Measurements from ENCODE around the gene HACD2.
A peak's percentile ranks its signal among the peaks of the same experiment; 100 is the strongest.

HACD2 gene

DNA sequence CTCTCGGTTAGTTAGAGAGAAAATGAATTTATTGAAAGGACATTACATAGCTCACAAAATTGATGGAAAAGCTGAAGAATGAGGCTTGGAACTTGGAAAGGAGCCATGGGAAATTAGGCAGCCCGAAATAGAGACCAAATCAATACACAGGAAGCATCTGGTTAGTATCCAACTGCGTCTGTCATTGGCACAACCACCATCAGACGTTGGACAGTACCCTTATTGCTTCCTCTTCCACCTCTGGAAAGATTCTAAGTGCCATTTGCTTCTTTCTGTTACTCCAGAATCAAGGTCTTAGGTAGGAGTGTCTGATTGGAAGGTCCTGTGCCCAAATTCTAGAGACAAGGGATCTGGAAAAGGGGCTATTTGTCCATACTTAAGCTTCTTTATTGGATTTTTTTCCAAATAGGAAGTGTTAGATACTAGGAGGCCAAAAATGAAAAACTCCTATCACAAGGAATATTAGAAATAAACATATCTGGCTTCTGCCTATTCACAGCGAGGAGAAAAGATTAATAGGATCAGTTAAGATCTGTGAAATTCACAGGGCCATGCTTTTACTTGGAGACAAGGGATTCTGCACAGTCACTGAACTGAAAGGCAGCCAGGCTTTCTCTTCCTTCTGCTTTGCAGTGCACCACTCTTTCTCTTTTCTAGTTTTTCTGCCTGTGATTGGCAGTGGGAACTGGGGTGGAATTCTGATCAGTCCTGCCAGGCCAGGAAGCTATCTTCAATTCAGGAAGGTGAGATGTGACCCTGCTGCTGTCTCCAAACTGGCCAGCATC is 10.7 kb upstream of the HACD2 start:
- no peaks in the 10 kb centered on the region for H3K27me3 ChIP-seq (replicated peaks; ENCODE audit: control insufficient read depth, insufficient read depth, low read length, poor library complexity, severe bottlenecking)
- no peak overlapping the region for H3K27ac ChIP-seq (ENCODE audit: insufficient read depth, low read length, poor library complexity, severe bottlenecking)
- H3K4me3 ChIP-seq (ENCODE audit: insufficient read depth, low read depth, low read length, poor library complexity, severe bottlenecking): no peak overlapping the region
- peaks cover 4% of the 10 kb centered on the region for H3K9me3 ChIP-seq (ENCODE audit: control insufficient read depth, low read length)
- no peaks in the 10 kb centered on the region for H3K4me1 ChIP-seq (ENCODE audit: control insufficient read depth, insufficient read depth, low read length, poor library complexity, severe bottlenecking)
- no peak for DNase-seq
- H3K36me3 ChIP-seq (ENCODE audit: control insufficient read depth, insufficient read depth, low read length): peaks cover 3% of the 10 kb centered on the region

DNA sequence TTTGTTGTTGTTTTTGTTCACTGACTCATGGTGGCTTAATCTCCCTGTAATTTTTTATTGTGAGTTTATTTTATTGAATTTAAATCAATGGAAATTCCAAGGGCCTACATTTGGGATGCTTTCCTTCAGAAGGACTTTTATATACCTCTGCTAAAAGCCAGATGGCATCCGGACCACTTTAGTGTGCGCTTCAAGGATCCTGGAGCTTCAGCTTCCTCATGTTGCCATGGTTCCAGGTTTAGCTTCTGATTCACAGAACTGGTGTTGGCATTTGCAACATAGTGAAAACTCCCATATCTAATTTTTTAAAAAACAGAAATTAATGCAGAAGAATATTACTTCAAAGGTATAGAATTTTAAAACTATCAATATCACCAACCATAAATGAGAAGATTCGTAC is 8.5 kb upstream of the HACD2 start:
- no peak for DNase-seq
- no peak overlapping the region for H3K27ac ChIP-seq (ENCODE audit: insufficient read depth, low read length, poor library complexity, severe bottlenecking)
- no peak overlapping the region for H3K4me3 ChIP-seq (ENCODE audit: insufficient read depth, low read depth, low read length, poor library complexity, severe bottlenecking)
- H3K4me1 ChIP-seq (ENCODE audit: control insufficient read depth, insufficient read depth, low read length, poor library complexity, severe bottlenecking): no peaks in the 10 kb centered on the region
- H3K9me3 ChIP-seq (ENCODE audit: control insufficient read depth, low read length): peaks cover 6% of the 10 kb centered on the region
- no peaks in the 10 kb centered on the region for H3K27me3 ChIP-seq (replicated peaks; ENCODE audit: control insufficient read depth, insufficient read depth, low read length, poor library complexity, severe bottlenecking)
- H3K36me3 ChIP-seq (ENCODE audit: control insufficient read depth, insufficient read depth, low read length): peaks cover 3% of the 10 kb centered on the region

DNA sequence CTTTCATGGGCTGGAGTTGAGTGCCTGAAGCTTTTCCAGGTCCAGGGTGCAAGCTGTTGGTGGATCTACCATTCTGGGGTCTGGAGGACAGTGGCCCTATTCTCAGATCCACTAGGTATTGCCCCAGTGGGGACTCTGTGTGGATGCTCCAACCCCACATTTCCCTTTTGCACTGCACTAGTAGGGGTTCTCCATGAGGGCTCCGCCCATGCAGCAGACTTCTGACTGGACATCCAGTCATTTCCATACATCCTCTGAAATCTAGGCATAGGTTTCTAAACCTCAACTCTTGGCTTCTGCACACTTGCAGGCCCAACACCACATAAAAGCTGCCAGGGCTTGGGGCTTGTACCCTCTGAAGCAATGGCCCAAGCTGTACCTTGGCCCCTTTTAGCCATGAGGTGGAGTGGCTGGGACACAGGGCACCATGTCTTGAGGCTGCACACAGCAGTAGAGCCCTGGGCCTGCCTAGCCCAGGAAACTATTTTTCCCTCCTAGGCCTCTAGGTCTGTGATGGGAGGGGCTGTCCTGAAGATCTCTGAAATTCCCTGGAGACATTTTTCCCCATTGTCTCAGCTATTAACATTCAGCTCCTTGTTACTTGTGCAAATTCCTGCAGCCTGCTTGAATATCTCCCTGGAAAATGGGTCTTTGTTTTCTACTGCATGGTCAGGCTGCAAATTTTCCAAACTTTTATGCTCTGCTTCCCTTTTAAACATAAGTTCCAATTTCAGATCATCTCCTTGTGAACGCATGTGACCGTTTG is 6.0 kb upstream of the HACD2 start:
- DNase-seq: no peak
- Histone ChIP-seq H3K4me1 (ENCODE audit: control insufficient read depth, insufficient read depth, low read length, poor library complexity, severe bottlenecking) (no peaks in the 10 kb centered on the region), H3K4me3 (ENCODE audit: insufficient read depth, low read depth, low read length, poor library complexity, severe bottlenecking) (no peak overlapping the region), H3K36me3 (ENCODE audit: control insufficient read depth, insufficient read depth, low read length) (peaks cover 3% of the 10 kb centered on the region), H3K9me3 (ENCODE audit: control insufficient read depth, low read length) (peaks cover 6% of the 10 kb centered on the region), H3K27me3 (replicated peaks; ENCODE audit: control insufficient read depth, insufficient read depth, low read length, poor library complexity, severe bottlenecking) (no peaks in the 10 kb centered on the region), H3K27ac (ENCODE audit: insufficient read depth, low read length, poor library complexity, severe bottlenecking) (no peak overlapping the region)

GRCh38 chr3:123587401-123587800 is 2.5 kb upstream of the HACD2 start:
- no peak for DNase-seq
- Histone ChIP-seq H3K4me1 (ENCODE audit: control insufficient read depth, insufficient read depth, low read length, poor library complexity, severe bottlenecking) (peaks cover 6% of the 10 kb centered on the region), H3K27ac (ENCODE audit: insufficient read depth, low read length, poor library complexity, severe bottlenecking) (no peak overlapping the region), H3K36me3 (ENCODE audit: control insufficient read depth, insufficient read depth, low read length) (peaks cover 3% of the 10 kb centered on the region), H3K9me3 (ENCODE audit: control insufficient read depth, low read length) (peaks cover 6% of the 10 kb centered on the region), H3K27me3 (replicated peaks; ENCODE audit: control insufficient read depth, insufficient read depth, low read length, poor library complexity, severe bottlenecking) (no peaks in the 10 kb centered on the region), H3K4me3 (ENCODE audit: insufficient read depth, low read depth, low read length, poor library complexity, severe bottlenecking) (no peak overlapping the region)

DNA sequence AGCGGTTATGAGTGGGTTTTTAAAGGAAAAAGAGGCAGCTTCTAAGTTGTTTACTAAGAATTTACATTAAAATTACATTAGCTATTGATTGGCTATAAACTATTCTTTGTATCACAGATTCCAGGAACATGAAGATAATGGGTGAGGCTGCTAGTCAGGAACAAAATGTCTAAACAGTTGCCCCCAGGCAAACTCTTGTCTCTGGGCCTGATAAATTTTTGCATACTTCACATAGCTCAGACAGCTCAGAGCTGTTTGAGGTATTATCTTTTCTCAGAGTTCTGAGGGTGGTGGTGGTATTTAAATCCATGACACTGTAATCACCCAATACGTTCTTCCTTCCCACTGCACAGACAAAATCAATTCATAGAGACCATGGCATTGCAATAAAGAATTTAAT is 2.1 kb upstream of the HACD2 start:
- Histone ChIP-seq H3K27me3 (replicated peaks; ENCODE audit: control insufficient read depth, insufficient read depth, low read length, poor library complexity, severe bottlenecking) (no peaks in the 10 kb centered on the region), H3K36me3 (ENCODE audit: control insufficient read depth, insufficient read depth, low read length) (peaks cover 3% of the 10 kb centered on the region), H3K27ac (ENCODE audit: insufficient read depth, low read length, poor library complexity, severe bottlenecking) (no peak overlapping the region), H3K4me3 (ENCODE audit: insufficient read depth, low read depth, low read length, poor library complexity, severe bottlenecking) (no peak overlapping the region), H3K4me1 (ENCODE audit: control insufficient read depth, insufficient read depth, low read length, poor library complexity, severe bottlenecking) (peaks cover 6% of the 10 kb centered on the region), H3K9me3 (ENCODE audit: control insufficient read depth, low read length) (peaks cover 6% of the 10 kb centered on the region)
- DNase-seq: no peak

DNA sequence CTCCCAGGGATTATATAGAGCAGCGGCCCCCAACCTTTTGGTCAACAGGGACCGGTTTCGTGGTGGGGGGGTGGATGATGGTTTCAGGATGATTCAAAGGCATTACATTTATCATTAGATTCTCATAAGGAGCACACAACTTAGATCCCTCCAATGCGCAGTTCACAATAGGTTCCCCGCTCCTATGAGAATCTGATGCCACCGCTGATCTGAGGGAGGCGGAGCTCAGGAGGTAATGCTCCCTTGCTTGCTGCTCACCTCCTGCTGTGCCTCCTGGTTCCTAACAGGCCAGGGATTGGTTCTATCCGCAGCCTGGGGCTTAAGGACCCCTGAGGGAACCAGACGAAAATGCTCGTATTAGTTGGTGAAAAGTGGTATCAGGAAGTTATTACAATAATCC is 1.3 kb upstream of the HACD2 start:
- H3K36me3 ChIP-seq (ENCODE audit: control insufficient read depth, insufficient read depth, low read length): peaks cover 7% of the 10 kb centered on the region
- peaks cover 6% of the 10 kb centered on the region for H3K4me1 ChIP-seq (ENCODE audit: control insufficient read depth, insufficient read depth, low read length, poor library complexity, severe bottlenecking)
- peak overlapping the region; percentile 79 for H3K27ac ChIP-seq (ENCODE audit: insufficient read depth, low read length, poor library complexity, severe bottlenecking)
- H3K27me3 ChIP-seq (replicated peaks; ENCODE audit: control insufficient read depth, insufficient read depth, low read length, poor library complexity, severe bottlenecking): no peaks in the 10 kb centered on the region
- DNase-seq: peak in 1 of 3 donors; percentile 6
- H3K4me3 ChIP-seq (ENCODE audit: insufficient read depth, low read depth, low read length, poor library complexity, severe bottlenecking): peak overlapping the region; percentile 80
- H3K9me3 ChIP-seq (ENCODE audit: control insufficient read depth, low read length): peaks cover 6% of the 10 kb centered on the region

GRCh38 chr3:123584284-123584987 is 417 bp downstream of the HACD2 start:
- Histone ChIP-seq H3K4me3 (ENCODE audit: insufficient read depth, low read depth, low read length, poor library complexity, severe bottlenecking) (peak overlapping the region; percentile 80), H3K27me3 (replicated peaks; ENCODE audit: control insufficient read depth, insufficient read depth, low read length, poor library complexity, severe bottlenecking) (no peaks in the 10 kb centered on the region), H3K9me3 (ENCODE audit: control insufficient read depth, low read length) (no peaks in the 10 kb centered on the region), H3K4me1 (ENCODE audit: control insufficient read depth, insufficient read depth, low read length, poor library complexity, severe bottlenecking) (peaks cover 6% of the 10 kb centered on the region), H3K27ac (ENCODE audit: insufficient read depth, low read length, poor library complexity, severe bottlenecking) (peak overlapping the region; percentile 79), H3K36me3 (ENCODE audit: control insufficient read depth, insufficient read depth, low read length) (peaks cover 13% of the 10 kb centered on the region)
- DNase-seq: no peak

GRCh38 chr3:123583561-123583960 is 1.3 kb downstream of the HACD2 start:
- DNase-seq: no peak
- Histone ChIP-seq H3K27ac (ENCODE audit: insufficient read depth, low read length, poor library complexity, severe bottlenecking) (no peak overlapping the region), H3K9me3 (ENCODE audit: control insufficient read depth, low read length) (no peaks in the 10 kb centered on the region), H3K27me3 (replicated peaks; ENCODE audit: control insufficient read depth, insufficient read depth, low read length, poor library complexity, severe bottlenecking) (no peaks in the 10 kb centered on the region), H3K4me3 (ENCODE audit: insufficient read depth, low read depth, low read length, poor library complexity, severe bottlenecking) (no peak overlapping the region), H3K36me3 (ENCODE audit: control insufficient read depth, insufficient read depth, low read length) (peaks cover 19% of the 10 kb centered on the region), H3K4me1 (ENCODE audit: control insufficient read depth, insufficient read depth, low read length, poor library complexity, severe bottlenecking) (peaks cover 6% of the 10 kb centered on the region)

DNA sequence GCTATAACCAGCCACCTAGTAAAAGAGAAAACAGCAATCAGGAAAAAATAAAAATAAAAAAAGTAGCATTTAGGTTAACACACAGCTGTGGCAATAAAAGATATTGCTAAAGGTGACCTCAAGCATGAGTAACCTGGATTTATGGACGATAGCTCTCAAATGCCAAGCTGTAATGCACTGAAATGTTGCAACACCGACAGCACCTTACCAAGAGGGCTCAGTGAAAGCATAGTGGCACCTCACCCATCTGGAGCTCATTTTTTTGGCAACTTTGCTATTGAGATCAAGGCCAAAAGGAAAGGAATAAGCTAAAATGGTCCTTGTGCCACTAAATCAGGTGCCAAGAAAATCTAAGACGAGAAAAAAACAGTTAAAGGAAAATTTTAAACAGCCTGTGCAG is 2.5 kb downstream of the HACD2 start:
- H3K9me3 ChIP-seq (ENCODE audit: control insufficient read depth, low read length): no peaks in the 10 kb centered on the region
- peaks cover 23% of the 10 kb centered on the region for H3K36me3 ChIP-seq (ENCODE audit: control insufficient read depth, insufficient read depth, low read length)
- H3K27ac ChIP-seq (ENCODE audit: insufficient read depth, low read length, poor library complexity, severe bottlenecking): no peak overlapping the region
- DNase-seq: no peak
- no peak overlapping the region for H3K4me3 ChIP-seq (ENCODE audit: insufficient read depth, low read depth, low read length, poor library complexity, severe bottlenecking)
- peaks cover 6% of the 10 kb centered on the region for H3K4me1 ChIP-seq (ENCODE audit: control insufficient read depth, insufficient read depth, low read length, poor library complexity, severe bottlenecking)
- no peaks in the 10 kb centered on the region for H3K27me3 ChIP-seq (replicated peaks; ENCODE audit: control insufficient read depth, insufficient read depth, low read length, poor library complexity, severe bottlenecking)

DNA sequence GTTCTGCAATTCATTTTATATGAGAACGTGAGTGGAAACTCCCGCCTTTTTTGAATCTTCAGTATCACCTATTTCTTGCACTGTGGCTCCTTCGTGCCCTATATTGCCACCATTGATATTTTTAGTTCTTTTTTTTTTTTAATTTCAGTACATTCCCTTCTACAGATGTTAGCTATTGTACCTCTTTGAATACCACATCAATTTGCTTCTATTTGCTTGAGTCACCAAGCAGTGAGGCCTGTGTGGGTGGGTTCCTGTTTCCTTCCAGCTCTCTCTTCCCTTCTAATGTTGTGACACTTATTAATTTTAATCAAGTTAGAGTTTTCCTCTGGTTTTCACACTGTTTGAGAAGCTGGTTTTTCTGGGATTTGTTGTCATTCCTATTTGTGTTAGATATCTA is 8.7 kb downstream of the HACD2 start:
- Histone ChIP-seq H3K9me3 (ENCODE audit: control insufficient read depth, low read length) (no peaks in the 10 kb centered on the region), H3K4me1 (ENCODE audit: control insufficient read depth, insufficient read depth, low read length, poor library complexity, severe bottlenecking) (no peaks in the 10 kb centered on the region), H3K27ac (ENCODE audit: insufficient read depth, low read length, poor library complexity, severe bottlenecking) (no peak overlapping the region), H3K36me3 (ENCODE audit: control insufficient read depth, insufficient read depth, low read length) (peaks cover 26% of the 10 kb centered on the region), H3K27me3 (replicated peaks; ENCODE audit: control insufficient read depth, insufficient read depth, low read length, poor library complexity, severe bottlenecking) (no peaks in the 10 kb centered on the region), H3K4me3 (ENCODE audit: insufficient read depth, low read depth, low read length, poor library complexity, severe bottlenecking) (no peak overlapping the region)
- no peak for DNase-seq

Measured in effector memory CD4-positive, alpha-beta T cell (primary cell).